Sigmoid colon (tissue), 7 donors: ENCODE results near the gene XPA. TPM values are rescaled to one million over a fixed set of nuclear protein-coding genes. Genes with fewer than 3 reads are reported as not detected.
"Not testable (repeated sequence)": the region's sequence is repeated elsewhere in the genome, so short reads cannot be mapped to it uniquely, and the experiment has no call there.

ENCODE experiments used
- DNase-seq: peaks from one replicate; pipeline ENCODE4 v3.0.0-alpha.2; 2019
- H3K27ac ChIP-seq, 4 donors: fragments of 200-600 bp; sonication (generic); one replicate each; pipeline ENCODE4 v1.5.1; 2016 to 2019; ENCODE audit warnings: mild to moderate bottlenecking in 1 of 4
- H3K27me3 ChIP-seq, 3 donors: fragments of 200-600 bp; sonication (generic); one replicate each; pipeline ENCODE4 v1.5.1; 2019; ENCODE audit warnings: mild to moderate bottlenecking in 1 of 3
- H3K36me3 ChIP-seq, 4 donors: fragments of 200-600 bp; sonication (generic); one replicate each; pipeline ENCODE4 v1.5.1; 2016 to 2019
- H3K4me1 ChIP-seq, 4 donors: fragments of 200-600 bp; sonication (generic); one replicate each; pipeline ENCODE4 v1.5.1; 2017 to 2019
- H3K4me3 ChIP-seq, 4 donors: fragments of 200-600 bp; sonication (generic); one replicate each; pipeline ENCODE4 v1.5.1; 2017 to 2019; ENCODE audit warnings: mild to moderate bottlenecking in 2 of 4, moderate library complexity in 1 of 4
- H3K9me3 ChIP-seq, 4 donors: fragments of 200-600 bp in 3 of 4; sonication (generic) in 3 of 4; one replicate each; pipeline versions ENCODE4 v1.5.1 to v1.6.1; 2013 to 2019
- EP300 ChIP-seq, 4 donors: sonication (generic); formaldehyde crosslinking; IDR thresholded peaks; one replicate each; pipeline ENCODE4 v1.6.1; 2017; ENCODE audit warnings: antibody characterized with exemption in 4 of 4
- POLR2A ChIP-seq, 2 donors: fragments of 450-650 bp; IDR thresholded peaks; one replicate each; pipeline ENCODE4 v1.6.1; 2016; ENCODE audit warnings: antibody characterized with exemption in 2 of 2, mild to moderate bottlenecking in 2 of 2, moderate library complexity in 2 of 2
- POLR2AphosphoS5 ChIP-seq, 4 donors: sonication (generic); formaldehyde crosslinking; IDR thresholded peaks; one replicate each; pipeline ENCODE4 v1.6.1; 2017; ENCODE audit warnings: antibody characterized with exemption in 4 of 4
- WGBS, 2 donors: extraction: QIAGEN DNeasy Blood & Tissue Kit; methylation state at CpG; one replicate each; pipeline ENCODE4 v1.1.7; 2013; 5-methylcytosine and 5-hydroxymethylcytosine counted together
- intact Hi-C: fragments of 100-400 bp; cut with DNase I; formaldehyde crosslinking; loops from one replicate; pipeline ENCODE4 v1.15.1; 2023
- polyA plus RNA-seq, 3 donors: library from polyadenylated mRNA; stranded (reverse); fragments of 200-250 nt; gene quantifications; one replicate each; pipeline ENCODE4 v1.2.3, GENCODE V29; 2013
- total RNA-seq, 4 donors: library from RNA; depleted of rRNA; stranded (reverse); fragments of >200 nt; gene quantifications; one replicate each; pipeline ENCODE4 v1.1.0, GENCODE V29; 2016
- TF ChIP-seq, protein P1 (sequence below), 4 experiments: fragments of 450-650 bp in 3 of 4; fragments of 200-600 bp in 1 of 4; IDR thresholded peaks; one replicate each; pipeline ENCODE4 v1.5.1; 2016 to 2019; ENCODE audit warnings: antibody characterized with exemption in 4 of 4, mild to moderate bottlenecking in 3 of 4, moderate library complexity in 2 of 4
- donor health status: healthy with polysubstance abuse.
- donor health status: Bipolar disorder and iron deficiency.
- donor health status: healthy.

The XPA gene
- total RNA-seq (10 to 100 TPM; 21.7 to 33.2 (median 31.2) TPM), polyA plus RNA-seq (10 to 100 TPM in 2 of 3 donors, 1 to 10 TPM in 1; 8.8 to 16.2 (median 12.5) TPM)

- peak; percentile 98 for DNase-seq
- intact Hi-C loops: loop anchor here (5.0 to 10.0 kb wide), 2 partner anchors 568 to 1100 kb away; partner anchors contain the start of gene ANKS6
- 0% methylated on average over 82 of the region's 82 CpGs for WGBS, 2 donors
- H3K4me1 ChIP-seq: peaks cover 0 to 36% (median 31%) of the 10 kb centered on the region in 4 donors
- TF ChIP-seq POLR2AphosphoS5 (IDR thresholded peaks at IDR 0.05) (peak; percentile 86 to 97 (median 96)), POLR2A (IDR thresholded peaks at IDR 0.05) (peak; percentile 80 to 85), EP300 (IDR thresholded peaks at IDR 0.05) (no peak)
- TF ChIP-seq, protein P1, sequence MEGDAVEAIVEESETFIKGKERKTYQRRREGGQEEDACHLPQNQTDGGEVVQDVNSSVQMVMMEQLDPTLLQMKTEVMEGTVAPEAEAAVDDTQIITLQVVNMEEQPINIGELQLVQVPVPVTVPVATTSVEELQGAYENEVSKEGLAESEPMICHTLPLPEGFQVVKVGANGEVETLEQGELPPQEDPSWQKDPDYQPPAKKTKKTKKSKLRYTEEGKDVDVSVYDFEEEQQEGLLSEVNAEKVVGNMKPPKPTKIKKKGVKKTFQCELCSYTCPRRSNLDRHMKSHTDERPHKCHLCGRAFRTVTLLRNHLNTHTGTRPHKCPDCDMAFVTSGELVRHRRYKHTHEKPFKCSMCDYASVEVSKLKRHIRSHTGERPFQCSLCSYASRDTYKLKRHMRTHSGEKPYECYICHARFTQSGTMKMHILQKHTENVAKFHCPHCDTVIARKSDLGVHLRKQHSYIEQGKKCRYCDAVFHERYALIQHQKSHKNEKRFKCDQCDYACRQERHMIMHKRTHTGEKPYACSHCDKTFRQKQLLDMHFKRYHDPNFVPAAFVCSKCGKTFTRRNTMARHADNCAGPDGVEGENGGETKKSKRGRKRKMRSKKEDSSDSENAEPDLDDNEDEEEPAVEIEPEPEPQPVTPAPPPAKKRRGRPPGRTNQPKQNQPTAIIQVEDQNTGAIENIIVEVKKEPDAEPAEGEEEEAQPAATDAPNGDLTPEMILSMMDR (IDR thresholded peaks at IDR 0.05): no peak
- no peaks in the 10 kb centered on the region for H3K9me3 ChIP-seq
- H3K27me3 ChIP-seq: no peaks in the 10 kb centered on the region
- peak within 1 kb of the TSS; percentile 65 to 99 (median 68) for H3K4me3 ChIP-seq
- peak within 1 kb of the TSS; percentile 87 to 97 (median 92) for H3K27ac ChIP-seq
- H3K36me3 ChIP-seq: peaks cover 0 to 15% (median 2%) of the 10 kb centered on the region in 4 donors
These were observed at the start of gene XPA for GRCh38 chr9:97696803-97697601. Gene XPA (minus strand): TSS chr9:97697340. CDS start chr9:97697292, 48 bp downstream.

DNA sequence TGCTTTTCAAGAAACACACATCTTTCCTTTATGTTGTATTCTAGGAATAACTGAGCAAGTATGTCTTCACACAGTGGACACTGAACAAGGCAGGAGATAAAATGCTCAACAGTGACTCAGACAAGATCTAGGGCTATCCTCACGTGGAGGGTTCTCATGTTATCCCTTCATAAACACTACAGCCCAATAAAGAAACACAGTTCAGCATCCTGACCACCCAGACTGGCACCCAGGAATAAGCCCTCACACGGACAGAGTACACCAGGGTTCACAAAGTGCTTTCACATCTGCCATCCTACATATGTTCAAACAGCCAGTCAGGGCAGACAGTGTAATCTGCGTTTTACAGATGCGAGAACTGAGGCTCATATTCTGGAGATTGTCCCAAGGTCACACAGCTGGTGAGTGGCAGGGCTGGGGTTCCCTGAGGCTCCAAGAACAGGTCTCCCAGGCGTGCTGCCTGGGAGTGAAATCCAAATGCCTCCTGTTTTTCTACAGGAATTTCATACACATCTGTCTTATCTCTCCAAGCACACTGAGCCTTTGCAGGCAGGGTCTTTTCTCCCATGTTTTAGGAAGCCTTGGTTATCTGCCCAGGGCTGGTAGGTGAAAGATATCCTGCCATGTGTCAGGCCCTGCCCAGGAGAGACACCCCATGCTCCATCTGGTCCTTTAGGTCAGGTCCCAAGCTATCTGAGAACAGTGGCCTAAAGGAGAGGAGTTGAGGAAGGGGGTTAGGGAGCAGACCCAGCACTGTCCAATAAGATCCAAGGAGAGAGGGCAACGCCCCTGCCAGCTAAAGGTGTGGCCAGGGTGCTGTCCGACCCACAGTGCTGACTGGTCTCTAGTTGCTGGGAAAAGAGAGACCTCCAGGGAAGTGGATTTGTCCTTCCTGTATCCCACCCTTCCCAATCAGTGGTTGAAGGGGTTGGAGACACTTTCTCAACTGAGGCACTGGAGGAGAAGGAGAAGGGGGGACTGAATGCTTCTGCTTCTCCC, 47.9 kb upstream of the XPA start:
- no peak for TF ChIP-seq POLR2A (IDR thresholded peaks at IDR 0.05)
- no peak for TF ChIP-seq EP300 (IDR thresholded peaks at IDR 0.05)
- TF ChIP-seq POLR2AphosphoS5 (IDR thresholded peaks at IDR 0.05): no peak
- TF ChIP-seq, protein P1 (IDR thresholded peaks at IDR 0.05): no peak
- WGBS, 2 donors: 39 to 52% methylated on average over 7 of the region's 7 CpGs

GRCh38 chr9:97744025-97744424, 46.9 kb upstream of the XPA start:
- 69 to 80% methylated on average over 7 of the region's 7 CpGs for WGBS, 2 donors
- H3K36me3 ChIP-seq, DNase-seq, H3K27ac ChIP-seq, H3K9me3 ChIP-seq, H3K4me3 ChIP-seq, intact Hi-C loops: not testable (repeated sequence)
- Histone ChIP-seq H3K27me3 (peaks cover 0 to 16% (median 4%) of the 10 kb centered on the region in 3 donors), H3K4me1 (peaks cover 0 to 13% (median 11%) of the 10 kb centered on the region in 4 donors)

More for the DNA sequence above, 47.9 kb upstream of the XPA start:
- H3K36me3 ChIP-seq: no peaks in the 10 kb centered on the region
- H3K4me3 ChIP-seq: no peak overlapping the region
- no peak for DNase-seq
- intact Hi-C loops: no loop called here
- no peaks in the 10 kb centered on the region for H3K9me3 ChIP-seq
- H3K4me1 ChIP-seq: peaks cover 0 to 13% (median 11%) of the 10 kb centered on the region in 4 donors
- peaks cover 0 to 6% (median 0%) of the 10 kb centered on the region in 3 donors for H3K27me3 ChIP-seq
- no peak overlapping the region for H3K27ac ChIP-seq

DNA sequence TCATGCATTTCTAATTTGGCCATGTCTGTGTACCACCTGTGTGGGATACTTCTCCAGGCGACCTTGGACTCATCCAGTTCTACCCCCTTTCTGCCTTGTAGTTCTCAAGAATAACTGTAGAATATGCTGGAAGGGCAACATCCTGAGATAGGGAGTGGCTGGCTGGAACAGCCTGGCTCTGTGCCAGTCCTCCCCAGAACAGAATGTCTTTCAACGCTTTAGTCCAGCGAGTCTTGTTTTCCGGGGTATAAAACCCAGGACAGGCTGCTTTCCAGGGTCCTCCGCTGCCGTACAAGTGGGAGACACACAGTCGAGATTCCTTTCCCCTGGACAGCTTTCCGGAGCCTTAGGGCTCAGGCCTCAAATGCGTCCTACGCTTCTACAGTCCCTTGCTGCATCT, 45.4 kb upstream of the XPA start:
- 94% methylated on average over 10 of the region's 10 CpGs for WGBS, 2 donors
- intact Hi-C loops: no loop called here
- Histone ChIP-seq H3K27ac (no peak overlapping the region), H3K4me1 (peaks cover 0 to 13% (median 11%) of the 10 kb centered on the region in 4 donors), H3K4me3 (no peak overlapping the region), H3K9me3 (no peaks in the 10 kb centered on the region), H3K27me3 (peaks cover 0 to 31% (median 11%) of the 10 kb centered on the region in 3 donors), H3K36me3 (no peaks in the 10 kb centered on the region)
- no peak for DNase-seq
- TF ChIP-seq POLR2AphosphoS5 (IDR thresholded peaks at IDR 0.05) (no peak), EP300 (IDR thresholded peaks at IDR 0.05) (no peak), POLR2A (IDR thresholded peaks at IDR 0.05) (no peak)
- TF ChIP-seq, protein P1 (IDR thresholded peaks at IDR 0.05): no peak
